Kidney (tissue), 14 donors: ENCODE data around the gene DUSP11. TPM values are rescaled to one million over a fixed set of nuclear protein-coding genes. Genes with fewer than 3 reads are reported as not detected.
A peak's percentile ranks its signal among the peaks of the same experiment; 100 is the strongest.

ENCODE experiments used
- DNase-seq, 5 donors: peaks; one replicate each; pipeline ENCODE4 v3.0.0-alpha.2; 2013 to 2020
- FAIRE-seq: peaks from 2 replicates; lab custom pipeline; 2012; peaks lifted over from hg19 to GRCh38; lab: Jason Lieb, UNC
- H3K27ac ChIP-seq, 2 donors: one replicate each; pipeline ENCODE4 v1.7.0; 2013; ENCODE audit warnings: low read depth in 2 of 2, low read length in 2 of 2, inconsistent platforms in 1 of 2
- H3K27me3 ChIP-seq: one replicate; pipeline ENCODE4 v1.7.1; 2013; ENCODE audit warnings: low read length, inconsistent platforms; ENCODE audit not compliant: control insufficient read depth, insufficient read depth
- H3K36me3 ChIP-seq, 3 donors: one replicate each; pipeline versions ENCODE4 v1.7.0 to v1.7.1; 2013; ENCODE audit warnings: low read length in 3 of 3, control low read depth in 1 of 3, inconsistent platforms in 1 of 3; ENCODE audit not compliant: insufficient read depth in 3 of 3, control insufficient read depth in 2 of 3
- H3K4me1 ChIP-seq, 3 donors: one replicate each; pipeline versions ENCODE4 v1.7.0 to v1.7.1; 2013; ENCODE audit warnings: low read length in 3 of 3, inconsistent platforms in 1 of 3, low read depth in 1 of 3; ENCODE audit not compliant: control insufficient read depth in 2 of 3, insufficient read depth in 2 of 3
- H3K4me3 ChIP-seq, 3 donors: one replicate each; pipeline versions ENCODE4 v1.7.0 to v1.8.1; 2013; ENCODE audit warnings: low read length in 3 of 3, control low read depth in 1 of 3, inconsistent platforms in 1 of 3
- H3K9ac ChIP-seq, 3 donors: one replicate each; pipeline versions ENCODE4 v1.7.0 to v1.7.1; 2013; ENCODE audit warnings: low read length in 3 of 3, control low read depth in 1 of 3, inconsistent platforms in 1 of 3
- H3K9me3 ChIP-seq, 3 donors: one replicate each; pipeline versions ENCODE4 v1.7.0 to v1.7.1; 2013; ENCODE audit warnings: low read length in 3 of 3, control low read depth in 1 of 3, inconsistent platforms in 1 of 3; ENCODE audit not compliant: control insufficient read depth in 2 of 3, insufficient read depth in 1 of 3
- CTCF ChIP-seq: IDR thresholded peaks from 3 replicates; pipeline ENCODE4 v1.5.1; 2012; ENCODE audit warnings: mild to moderate bottlenecking, moderate library complexity, borderline replicate concordance; ENCODE audit not compliant: insufficient read depth; ENCODE audit errors: extremely low read depth
- intact Hi-C: fragments of 100-400 bp; cut with DNase I; formaldehyde crosslinking; loops from one replicate; pipeline ENCODE4 v1.11.1; 2022
- polyA plus RNA-seq: library from polyadenylated mRNA; stranded (reverse); fragments of 350-450 nt; fragmentation: Illumina TruSeq; extraction: RNeasy Lipid Tissue Mini Kit (QIAGEN cat#74804); gene quantifications from one replicate; pipeline ENCODE4 v1.2.3, GENCODE V29; 2014; ENCODE audit warnings: low read depth, low replicate concordance; ENCODE audit not compliant: insufficient read depth
- total RNA-seq: library from RNA; stranded (reverse); fragmentation: NEBNext Ultra II Directional; extraction: Animal tissue kit (Norgen Biotek cat#: 25700); gene quantifications from one replicate; pipeline ENCODE4 v1.2.1, GENCODE V29; 2021
- donor health status: control.
- donor health status: control.
- donor health status: control.
- donor health status: control.
- donor health status: control.
- donor health status: DM: yes; HTN: yes; CAD: no.
- donor health status: Normal renal cell carcinoma (clear cell type).

DUSP11 gene
- total and polyA plus RNA-seq, 2 donors from 2014 or later: 19.3 to 25.5 TPM

GRCh38 chr2:73828389-73828817 lies 48.5 kb upstream of the DUSP11 start:
- Histone ChIP-seq H3K9me3 (no peaks in the 10 kb centered on the region), H3K27ac (no peak overlapping the region), H3K9ac (peak overlapping the region in 2 of 3 donors; percentile 35 to 77), H3K36me3 (peaks cover 0 to 8% (median 0%) of the 10 kb centered on the region in 3 donors), H3K4me3 (peak overlapping the region; percentile 84 to 95 (median 84)), H3K4me1 (peaks cover 0 to 6% (median 0%) of the 10 kb centered on the region in 3 donors), H3K27me3 (no peaks in the 10 kb centered on the region)
- FAIRE-seq (no peak), DNase-seq (no peak)
- intact Hi-C loops: no loop called here
- TF ChIP-seq CTCF: no peak

- peaks cover 0 to 6% (median 0%) of the 10 kb centered on the region in 3 donors for H3K4me1 ChIP-seq
- no peaks in the 10 kb centered on the region for H3K27me3 ChIP-seq
- H3K36me3 ChIP-seq: peaks cover 0 to 4% (median 0%) of the 10 kb centered on the region in 3 donors
- no peak overlapping the region for H3K27ac ChIP-seq
- intact Hi-C loops: no loop called here
- DNase-seq: no peak
- FAIRE-seq: no peak
- no peak for TF ChIP-seq CTCF
- H3K4me3 ChIP-seq: peak overlapping the region in 2 of 3 donors; percentile 84 to 95
- no peaks in the 10 kb centered on the region for H3K9me3 ChIP-seq
- H3K9ac ChIP-seq: no peak overlapping the region
Observed at GRCh38 chr2:73827660-73828388, 47.9 kb upstream of the DUSP11 start.

- no peak for TF ChIP-seq CTCF
- H3K36me3 ChIP-seq: no peaks in the 10 kb centered on the region
- no peak overlapping the region for H3K4me3 ChIP-seq
- H3K27ac ChIP-seq: no peak overlapping the region
- no peak for FAIRE-seq
- no peaks in the 10 kb centered on the region for H3K27me3 ChIP-seq
- no peak overlapping the region for H3K9ac ChIP-seq
- intact Hi-C loops: no loop called here
- H3K9me3 ChIP-seq: no peaks in the 10 kb centered on the region
- peaks cover 0 to 6% (median 0%) of the 10 kb centered on the region in 3 donors for H3K4me1 ChIP-seq
- peak in 1 of 5 donors; percentile 8 for DNase-seq
Observed at GRCh38 chr2:73827018-73827417, 47.1 kb upstream of the DUSP11 start.
